ENCODE results near the gene SLC5A2.

Gene SLC5A2

DNA sequence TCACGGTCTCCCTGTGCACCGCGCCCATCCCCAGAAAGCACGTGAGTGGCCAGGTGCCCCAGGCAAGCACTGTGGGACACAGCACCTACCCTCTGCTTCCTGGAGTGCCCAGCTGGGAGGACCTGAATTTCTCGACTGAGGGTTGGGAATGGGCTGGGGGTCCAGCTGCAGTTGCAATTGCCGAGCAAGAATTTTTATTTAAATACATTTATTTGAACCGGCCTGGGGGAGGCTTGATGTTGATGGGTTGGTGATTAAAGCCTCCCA lies 6.3 kb downstream of the SLC5A2 start:
- DNase-seq (ENCODE audit: low read depth in 2 of 2), result no peak
- TF ChIP-seq, protein P1, sequence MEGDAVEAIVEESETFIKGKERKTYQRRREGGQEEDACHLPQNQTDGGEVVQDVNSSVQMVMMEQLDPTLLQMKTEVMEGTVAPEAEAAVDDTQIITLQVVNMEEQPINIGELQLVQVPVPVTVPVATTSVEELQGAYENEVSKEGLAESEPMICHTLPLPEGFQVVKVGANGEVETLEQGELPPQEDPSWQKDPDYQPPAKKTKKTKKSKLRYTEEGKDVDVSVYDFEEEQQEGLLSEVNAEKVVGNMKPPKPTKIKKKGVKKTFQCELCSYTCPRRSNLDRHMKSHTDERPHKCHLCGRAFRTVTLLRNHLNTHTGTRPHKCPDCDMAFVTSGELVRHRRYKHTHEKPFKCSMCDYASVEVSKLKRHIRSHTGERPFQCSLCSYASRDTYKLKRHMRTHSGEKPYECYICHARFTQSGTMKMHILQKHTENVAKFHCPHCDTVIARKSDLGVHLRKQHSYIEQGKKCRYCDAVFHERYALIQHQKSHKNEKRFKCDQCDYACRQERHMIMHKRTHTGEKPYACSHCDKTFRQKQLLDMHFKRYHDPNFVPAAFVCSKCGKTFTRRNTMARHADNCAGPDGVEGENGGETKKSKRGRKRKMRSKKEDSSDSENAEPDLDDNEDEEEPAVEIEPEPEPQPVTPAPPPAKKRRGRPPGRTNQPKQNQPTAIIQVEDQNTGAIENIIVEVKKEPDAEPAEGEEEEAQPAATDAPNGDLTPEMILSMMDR (IDR thresholded peaks at IDR 0.05; ENCODE audit: low read depth, low read length), result no peak
- H3K4me3 ChIP-seq (replicated peaks in 1 of 2; ENCODE audit: low read depth in 2 of 2, low read length in 2 of 2), result no peak overlapping the region

DNA sequence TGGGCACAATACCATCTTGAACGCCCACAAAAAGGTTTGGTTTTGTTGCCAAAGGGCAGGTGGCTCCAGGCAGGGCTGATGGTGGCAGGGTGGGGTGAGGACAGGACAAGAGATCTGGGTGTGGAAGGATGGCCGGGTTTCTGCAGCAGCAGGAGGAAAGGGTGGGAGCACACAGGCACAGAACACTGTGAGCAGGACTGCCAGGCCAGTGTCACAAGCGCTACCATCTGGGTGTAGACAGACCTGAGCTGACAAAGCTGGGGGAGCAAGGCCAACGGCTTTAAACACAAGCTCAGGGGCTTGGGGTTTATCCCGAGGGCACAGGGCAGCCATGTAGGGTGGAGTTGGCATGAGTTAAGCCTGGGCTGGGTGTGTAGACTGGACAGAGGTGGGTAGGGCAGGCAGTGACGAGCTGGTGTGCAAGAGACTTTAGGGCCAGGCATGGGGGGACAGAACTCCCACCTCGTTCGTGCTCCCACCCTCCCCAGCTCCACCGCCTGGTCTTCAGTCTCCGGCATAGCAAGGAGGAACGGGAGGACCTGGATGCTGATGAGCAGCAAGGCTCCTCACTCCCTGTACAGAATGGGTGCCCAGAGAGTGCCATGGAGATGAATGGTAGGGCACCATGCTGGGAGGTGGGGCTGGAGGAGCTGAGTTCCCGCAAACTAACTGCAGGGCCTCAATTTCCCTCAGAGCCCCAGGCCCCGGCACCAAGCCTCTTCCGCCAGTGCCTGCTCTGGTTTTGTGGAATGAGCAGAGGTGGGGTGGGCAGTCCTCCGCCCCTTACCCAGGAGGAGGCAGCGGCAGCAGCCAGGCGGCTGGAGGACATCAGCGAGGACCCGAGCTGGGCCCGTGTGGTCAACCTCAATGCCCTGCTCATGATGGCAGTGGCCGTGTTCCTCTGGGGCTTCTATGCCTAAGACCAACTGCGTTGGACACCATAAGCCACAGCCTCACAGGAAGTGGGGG lies 7.0 kb downstream of the SLC5A2 start:
- DNase-seq (ENCODE audit: low read depth in 2 of 2), result no peak
- no peak overlapping the region for H3K4me3 ChIP-seq (replicated peaks in 1 of 2; ENCODE audit: low read depth in 2 of 2, low read length in 2 of 2)

DNA sequence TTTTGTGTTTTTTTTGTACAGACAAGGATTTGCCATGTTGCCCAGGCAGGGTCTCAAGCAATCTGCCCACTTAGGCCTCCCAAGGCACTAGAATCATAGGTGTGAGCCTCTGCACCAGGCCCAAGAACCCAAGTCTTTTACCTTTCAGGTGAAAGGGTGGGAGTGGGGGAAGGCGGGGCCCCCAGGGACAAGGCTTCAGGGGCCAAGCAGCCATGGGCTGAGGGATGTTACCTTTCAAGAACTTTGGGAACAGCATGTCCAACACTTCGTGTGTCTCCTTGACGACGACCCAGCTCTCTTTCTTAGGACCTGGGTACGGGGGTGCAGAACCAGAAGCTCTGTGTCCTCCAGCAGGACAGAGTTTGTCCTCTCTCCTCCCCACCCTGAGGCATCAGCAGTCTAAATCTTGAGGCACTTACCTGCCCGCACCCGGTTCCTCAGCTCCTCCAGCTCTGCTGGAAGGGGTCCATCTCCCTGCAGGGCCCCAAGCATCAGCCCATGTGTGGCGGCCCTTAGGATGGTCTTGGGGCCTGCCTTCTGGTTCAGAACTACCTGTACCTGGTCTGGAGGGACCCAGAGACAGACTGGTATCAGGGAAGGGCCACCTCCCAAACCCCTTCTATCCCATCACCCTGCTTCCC lies 9.0 kb downstream of the SLC5A2 start:
- TF ChIP-seq, protein P1 (IDR thresholded peaks at IDR 0.05; ENCODE audit: low read depth, low read length), result no peak
- DNase-seq (ENCODE audit: low read depth in 2 of 2), result no peak
- no peak overlapping the region for H3K4me3 ChIP-seq (replicated peaks in 1 of 2; ENCODE audit: low read depth in 2 of 2, low read length in 2 of 2)

More for the DNA sequence above, 7.0 kb downstream of the SLC5A2 start:
- TF ChIP-seq, protein P1 (IDR thresholded peaks at IDR 0.05; ENCODE audit: low read depth, low read length), result no peak

DNA sequence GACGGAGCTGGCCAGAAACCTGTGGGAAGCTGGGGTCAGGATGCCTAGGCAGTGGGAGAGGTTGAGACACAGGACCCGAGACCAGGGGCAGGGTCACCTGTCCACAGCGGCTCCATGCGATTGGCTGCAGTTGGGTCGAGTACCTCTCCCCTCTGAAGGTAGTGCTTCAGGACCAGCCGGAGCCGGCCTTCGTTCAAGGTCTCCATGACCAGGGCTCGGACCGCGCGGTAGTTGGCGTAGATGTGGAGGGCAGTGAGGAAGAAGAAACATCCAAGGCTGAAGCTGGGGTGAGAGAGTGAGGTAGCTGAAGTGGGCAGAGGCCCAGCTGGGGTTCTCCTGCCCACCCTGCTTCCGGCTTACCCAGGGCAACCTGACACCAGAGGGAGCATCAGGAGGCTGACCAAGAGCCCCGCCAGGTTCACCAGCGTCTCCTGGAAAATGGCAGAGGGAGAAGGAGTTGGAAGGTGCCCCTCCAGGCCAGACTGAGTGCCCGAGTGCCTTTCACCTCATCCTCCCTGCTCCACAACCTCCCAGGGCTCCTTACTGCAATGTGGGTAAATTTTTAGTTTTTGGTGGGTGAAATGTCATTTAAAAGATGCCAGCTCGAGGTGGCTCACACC lies 10.7 kb downstream of the SLC5A2 start:
- no peak for DNase-seq (ENCODE audit: low read depth in 2 of 2)
- TF ChIP-seq, protein P1 (IDR thresholded peaks at IDR 0.05; ENCODE audit: low read depth, low read length), result no peak
- H3K4me3 ChIP-seq (replicated peaks in 1 of 2; ENCODE audit: low read depth in 2 of 2, low read length in 2 of 2), result no peak overlapping the region

DNA sequence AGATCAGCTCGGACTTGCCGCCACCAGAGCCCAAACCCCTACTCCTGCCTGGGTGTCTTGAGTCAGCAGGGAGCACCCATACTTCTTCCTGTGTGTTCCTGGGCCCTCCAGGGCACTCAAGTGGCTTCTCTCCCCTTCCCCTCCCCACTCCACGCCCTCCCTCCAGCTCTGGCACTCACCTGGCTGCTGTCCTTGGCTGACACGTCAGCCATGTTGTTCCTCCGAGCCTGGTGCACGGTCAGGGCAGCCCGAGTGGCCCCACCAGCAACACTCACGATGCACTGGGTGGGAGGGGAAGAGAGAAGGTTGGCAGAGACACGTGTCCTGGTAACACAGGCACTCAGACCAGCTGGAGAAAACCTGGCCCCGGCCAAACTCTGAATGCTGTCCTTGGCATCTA lies 13.7 kb downstream of the SLC5A2 start:
- DNase-seq (ENCODE audit: low read depth in 2 of 2), result no peak
- no peak overlapping the region for H3K4me3 ChIP-seq (replicated peaks in 1 of 2; ENCODE audit: low read depth in 2 of 2, low read length in 2 of 2)
- TF ChIP-seq, protein P1 (IDR thresholded peaks at IDR 0.05; ENCODE audit: low read depth, low read length), result no peak

DNA sequence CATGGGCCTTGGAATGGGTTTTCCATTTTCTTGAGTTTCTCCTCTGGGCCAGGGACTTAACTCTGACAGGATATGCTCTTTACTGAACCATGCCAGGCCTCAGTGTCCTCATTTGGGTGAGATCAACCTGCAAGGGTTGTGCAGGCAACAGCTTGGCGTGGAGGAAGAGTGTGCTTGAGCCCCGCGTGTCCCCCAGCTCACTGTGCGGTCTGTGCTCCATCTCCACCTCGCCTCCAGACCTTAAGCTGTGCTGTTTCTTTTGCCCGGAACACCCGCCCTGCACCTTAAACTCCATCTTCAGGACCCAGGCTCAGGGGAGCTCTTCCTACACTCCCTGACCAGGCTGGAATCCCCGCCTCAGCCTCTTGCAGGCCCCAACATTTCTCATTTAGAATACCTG lies 15.6 kb downstream of the SLC5A2 start:
- DNase-seq (ENCODE audit: low read depth in 2 of 2), result no peak
- no peak overlapping the region for H3K4me3 ChIP-seq (replicated peaks in 1 of 2; ENCODE audit: low read depth in 2 of 2, low read length in 2 of 2)
- TF ChIP-seq, protein P1 (IDR thresholded peaks at IDR 0.05; ENCODE audit: low read depth, low read length), result no peak
